CD14-positive monocyte (primary cell): Measurements from ENCODE around the gene B3GLCT. TPM values are rescaled to one million over a fixed set of nuclear protein-coding genes. Genes with fewer than 3 reads are reported as not detected.

Source experiments
- DNase-seq, 3 donors: peaks; one replicate each; pipeline ENCODE4 v3.0.0-alpha.2; 2011 to 2022
- H2AFZ ChIP-seq: 2 replicates; pipeline ENCODE4 v1.6.0; 2012; ENCODE audit warnings: mild to moderate bottlenecking, low read depth, low read length, inconsistent platforms; ENCODE audit not compliant: insufficient read depth, poor library complexity, severe bottlenecking
- H3K27ac ChIP-seq, 2 donors: 1 replicate in 1 of 2; 2 replicates in 1 of 2; pipeline ENCODE4 v1.5.1; 2012 to 2013; ENCODE audit warnings: low read length in 2 of 2, control low read depth in 1 of 2, inconsistent platforms in 1 of 2, low read depth in 1 of 2, mild to moderate bottlenecking in 1 of 2
- H3K27me3 ChIP-seq, 2 donors: one replicate each; pipeline versions ENCODE4 v1.6.0 to v1.6.1; 2011 to 2013; ENCODE audit warnings: low read length in 2 of 2; ENCODE audit not compliant: control insufficient read depth in 2 of 2, insufficient read depth in 2 of 2
- H3K36me3 ChIP-seq, 2 donors: replicated peaks in 1 of 2; 1 replicate in 1 of 2; 2 replicates in 1 of 2; pipeline versions ENCODE4 v1.5.1 to v1.6.1; 2012 to 2013; ENCODE audit warnings: low read length in 2 of 2, control low read depth in 1 of 2, inconsistent platforms in 1 of 2, mild to moderate bottlenecking in 1 of 2; ENCODE audit not compliant: insufficient read depth in 2 of 2, control insufficient read depth in 1 of 2
- H3K4me1 ChIP-seq, 2 donors: 1 replicate in 1 of 2; 2 replicates in 1 of 2; pipeline versions ENCODE4 v1.5.1 to v1.6.1; 2012 to 2013; ENCODE audit warnings: low read length in 2 of 2, control low read depth in 1 of 2, inconsistent platforms in 1 of 2, mild to moderate bottlenecking in 1 of 2, moderate library complexity in 1 of 2; ENCODE audit not compliant: insufficient read depth in 2 of 2, control insufficient read depth in 1 of 2
- H3K4me2 ChIP-seq: replicated peaks from 2 replicates; pipeline ENCODE3; 2012; ENCODE audit warnings: low read length, moderate library complexity, mild to moderate bottlenecking; ENCODE audit not compliant: poor library complexity, severe bottlenecking; ENCODE audit errors: extremely low read depth
- H3K4me3 ChIP-seq, 3 experiments: fragments of 200-600 bp in 1 of 3; sonication (generic) in 1 of 3; replicated peaks in 1 of 3; 1 replicate in 2 of 3; 2 replicates in 1 of 3; pipeline ENCODE4 v1.5.1; 2011 to 2013; ENCODE audit warnings: low read length in 3 of 3, mild to moderate bottlenecking in 3 of 3, control low read depth in 2 of 3, low read depth in 2 of 3, inconsistent platforms in 1 of 3, moderate library complexity in 1 of 3
- H3K79me2 ChIP-seq: 2 replicates; pipeline ENCODE4 v1.6.0; 2012; ENCODE audit warnings: mild to moderate bottlenecking, control low read depth, inconsistent platforms, low read length, moderate library complexity; ENCODE audit not compliant: insufficient read depth
- H3K9ac ChIP-seq: 2 replicates; pipeline ENCODE4 v1.6.0; 2017; ENCODE audit warnings: low read length, mild to moderate bottlenecking; ENCODE audit not compliant: insufficient read depth, poor library complexity, severe bottlenecking
- H3K9me3 ChIP-seq, 2 donors: replicated peaks in 1 of 2; 1 replicate in 1 of 2; 2 replicates in 1 of 2; pipeline versions ENCODE4 v1.5.1 to v1.6.1; 2012 to 2013; ENCODE audit warnings: low read length in 2 of 2, control low read depth in 1 of 2; ENCODE audit not compliant: control insufficient read depth in 1 of 2, insufficient read depth in 1 of 2
- H4K20me1 ChIP-seq: 2 replicates; pipeline ENCODE4 v1.6.0; 2012; ENCODE audit warnings: mild to moderate bottlenecking, low read length, control low read depth, moderate library complexity; ENCODE audit not compliant: insufficient read depth
- H3K27ac Mint-ChIP-seq, 7 donors: one replicate each; pipeline ENCODE4 v1.8.0; 2020; ENCODE audit warnings: mild to moderate bottlenecking in 7 of 7, mixed read lengths in 7 of 7, moderate library complexity in 6 of 7, inconsistent platforms in 2 of 7
- H3K27me3 Mint-ChIP-seq, 3 donors: one replicate each; pipeline ENCODE4 v1.8.0; 2021 to 2022; ENCODE audit warnings: low read depth in 3 of 3, mild to moderate bottlenecking in 3 of 3, mixed read lengths in 3 of 3, moderate library complexity in 3 of 3, inconsistent platforms in 1 of 3
- H3K36me3 Mint-ChIP-seq, 2 donors: one replicate each; pipeline ENCODE4 v1.8.0; 2020; ENCODE audit warnings: mixed read lengths in 2 of 2, inconsistent platforms in 1 of 2, mild to moderate bottlenecking in 1 of 2
- H3K4me1 Mint-ChIP-seq: one replicate; pipeline ENCODE4 v1.8.0; 2020; ENCODE audit warnings: mild to moderate bottlenecking, mixed read lengths
- H3K4me3 Mint-ChIP-seq, 2 donors: one replicate each; pipeline ENCODE4 v1.8.0; 2020; ENCODE audit warnings: mild to moderate bottlenecking in 2 of 2, mixed read lengths in 2 of 2, moderate library complexity in 1 of 2
- H3K9me3 Mint-ChIP-seq, 7 donors: one replicate each; pipeline ENCODE4 v1.8.0; 2020 to 2022; ENCODE audit warnings: mixed read lengths in 7 of 7, mild to moderate bottlenecking in 6 of 7, moderate library complexity in 6 of 7, inconsistent platforms in 2 of 7
- WGBS: methylation state at CpG from one replicate; pipeline ENCODE4 v1.1.5; 2013; ENCODE audit warnings: missing lambda C conversion rate; ENCODE audit not compliant: insufficient coverage; 5-methylcytosine and 5-hydroxymethylcytosine counted together
- intact Hi-C, 2 donors: fragments of 100-400 bp; cut with micrococcal nuclease; formaldehyde crosslinking; loops; one replicate each; pipeline versions ENCODE4 v1.15.0 to v1.15.1; 2023
- polyA plus RNA-seq, 3 donors: library from polyadenylated mRNA; depleted of rRNA in 1 of 3; unstranded in 2 of 3; stranded (reverse) in 1 of 3; fragments of 300-500 nt in 2 of 3; fragments of >200 nt in 1 of 3; fragmentation: Illumina TruSeq in 2 of 3; gene quantifications; 1 replicate in 2 of 3; 2 replicates in 1 of 3; pipeline ENCODE4 v1.2.3, GENCODE V29; 2012 to 2021
- TF ChIP-seq, protein P1 (sequence below): fragments of 200-600 bp; IDR thresholded peaks from one replicate; pipeline ENCODE4 v1.8.0; 2022; ENCODE audit warnings: antibody characterized with exemption, mild to moderate bottlenecking

The B3GLCT gene
- polyA plus RNA-seq, 3 donors, result 0.63 to 2.0 (median 2.0) TPM

DNA sequence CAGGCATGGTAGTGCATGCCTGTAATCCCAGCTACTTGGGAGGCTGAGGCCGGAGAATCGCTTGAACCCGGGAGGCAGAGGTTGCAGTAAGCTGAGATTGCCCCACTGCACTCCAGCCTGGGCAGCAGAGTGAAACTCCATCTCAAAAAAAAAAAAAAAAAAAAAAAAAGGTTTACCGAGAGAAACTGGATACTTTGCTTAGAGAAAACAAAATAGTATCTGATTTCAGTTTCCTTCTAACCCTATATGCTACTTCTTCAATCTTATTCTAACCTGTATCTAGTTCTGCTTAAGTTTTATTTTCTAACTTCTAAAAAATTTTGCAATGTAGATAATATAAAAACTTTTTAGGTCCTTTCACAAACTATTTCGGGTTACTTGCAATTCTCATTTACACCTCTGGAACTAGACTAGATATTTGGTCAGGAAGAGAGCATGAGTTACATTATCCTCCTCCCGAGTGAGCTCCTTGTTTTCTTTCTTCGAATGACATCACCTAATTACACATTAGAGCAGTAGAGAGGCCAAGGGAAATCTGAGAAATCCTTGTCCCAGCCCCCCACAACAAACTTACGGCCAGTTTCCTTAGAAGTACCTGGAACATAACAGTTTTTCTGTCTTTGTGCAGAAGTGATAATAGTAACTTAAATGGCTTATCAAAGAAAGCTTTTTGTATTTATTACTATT, 128.9 kb downstream of the B3GLCT start:
- Mint-ChIP-seq H3K9me3 (peaks cover 0 to 1% (median 0%) of the 10 kb centered on the region in 7 donors), H3K4me3 (no peak overlapping the region), H3K36me3 (peaks cover 4 to 11% of the 10 kb centered on the region in 2 donors), H3K27ac (no peak overlapping the region), H3K4me1 (no peaks in the 10 kb centered on the region), H3K27me3 (no peaks in the 10 kb centered on the region)
- intact Hi-C loops, result no loop called here
- Histone ChIP-seq H3K27me3 (no peaks in the 10 kb centered on the region), H3K4me1 (no peaks in the 10 kb centered on the region), H3K27ac (no peak overlapping the region), H3K9me3 (no peaks in the 10 kb centered on the region), H3K9ac (no peak overlapping the region), H4K20me1 (no peaks in the 10 kb centered on the region), H3K36me3 (no peaks in the 10 kb centered on the region), H3K4me3 (no peak overlapping the region), H2AFZ (no peak overlapping the region), H3K4me2 (no peak overlapping the region), H3K79me2 (no peaks in the 10 kb centered on the region)
- no peak for DNase-seq
- TF ChIP-seq, protein P1, sequence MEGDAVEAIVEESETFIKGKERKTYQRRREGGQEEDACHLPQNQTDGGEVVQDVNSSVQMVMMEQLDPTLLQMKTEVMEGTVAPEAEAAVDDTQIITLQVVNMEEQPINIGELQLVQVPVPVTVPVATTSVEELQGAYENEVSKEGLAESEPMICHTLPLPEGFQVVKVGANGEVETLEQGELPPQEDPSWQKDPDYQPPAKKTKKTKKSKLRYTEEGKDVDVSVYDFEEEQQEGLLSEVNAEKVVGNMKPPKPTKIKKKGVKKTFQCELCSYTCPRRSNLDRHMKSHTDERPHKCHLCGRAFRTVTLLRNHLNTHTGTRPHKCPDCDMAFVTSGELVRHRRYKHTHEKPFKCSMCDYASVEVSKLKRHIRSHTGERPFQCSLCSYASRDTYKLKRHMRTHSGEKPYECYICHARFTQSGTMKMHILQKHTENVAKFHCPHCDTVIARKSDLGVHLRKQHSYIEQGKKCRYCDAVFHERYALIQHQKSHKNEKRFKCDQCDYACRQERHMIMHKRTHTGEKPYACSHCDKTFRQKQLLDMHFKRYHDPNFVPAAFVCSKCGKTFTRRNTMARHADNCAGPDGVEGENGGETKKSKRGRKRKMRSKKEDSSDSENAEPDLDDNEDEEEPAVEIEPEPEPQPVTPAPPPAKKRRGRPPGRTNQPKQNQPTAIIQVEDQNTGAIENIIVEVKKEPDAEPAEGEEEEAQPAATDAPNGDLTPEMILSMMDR, result no peak
- WGBS, result 83% methylated on average over 1 of the region's 8 CpGs

- H2AFZ ChIP-seq, result no peak overlapping the region
- WGBS, result 100% methylated on average over 1 of the region's 1 CpG
- H4K20me1 ChIP-seq, result no peaks in the 10 kb centered on the region
- H3K36me3 Mint-ChIP-seq, result peaks cover 4 to 9% of the 10 kb centered on the region in 2 donors
- H3K4me2 ChIP-seq, result no peak overlapping the region
- H3K4me1 ChIP-seq, result no peaks in the 10 kb centered on the region
- no peak overlapping the region for H3K9ac ChIP-seq
- no peak overlapping the region for H3K4me3 ChIP-seq
- H3K27ac Mint-ChIP-seq, result no peak overlapping the region
- H3K79me2 ChIP-seq, result no peaks in the 10 kb centered on the region
- H3K27me3 ChIP-seq, result no peaks in the 10 kb centered on the region
- no peak overlapping the region for H3K4me3 Mint-ChIP-seq
- no peaks in the 10 kb centered on the region for H3K27me3 Mint-ChIP-seq
- no peaks in the 10 kb centered on the region for H3K36me3 ChIP-seq
- no peaks in the 10 kb centered on the region for H3K4me1 Mint-ChIP-seq
- intact Hi-C loops, result no loop called here
- H3K9me3 Mint-ChIP-seq, result peaks cover 0 to 2% (median 0%) of the 10 kb centered on the region in 7 donors
- DNase-seq, result no peak
- TF ChIP-seq, protein P1, result no peak
- no peaks in the 10 kb centered on the region for H3K9me3 ChIP-seq
- no peak overlapping the region for H3K27ac ChIP-seq
Measured at GRCh38 chr13:31330236-31330635, 130.5 kb downstream of the B3GLCT start.
